Measurements from ENCODE around the gene APOA5. TPM values are rescaled to one million over a fixed set of nuclear protein-coding genes. Genes with fewer than 3 reads are reported as not detected.
"Not testable (repeated sequence)": the region's sequence is repeated elsewhere in the genome, so short reads cannot be mapped to it uniquely, and the experiment has no call there.

The APOA5 gene
- total RNA-seq, 1 donor from 2014 or later = not detected

- no peak for DNase-seq (ENCODE audit: low read depth, low spot score)
These were observed 15.7 kb downstream of the APOA5 start for GRCh38 chr11:116775975-116776374.

- no peak for DNase-seq (ENCODE audit: low read depth, low spot score)
These were observed 17.0 kb downstream of the APOA5 start for GRCh38 chr11:116774661-116775060.

GRCh38 chr11:116773203-116774097 is 18.2 kb downstream of the APOA5 start:
- no peak for DNase-seq (ENCODE audit: low read depth, low spot score)

- DNase-seq (ENCODE audit: low read depth, low spot score) = peak; percentile 51
These were observed 19.1 kb downstream of the APOA5 start, which contains the start of gene BUD13 for GRCh38 chr11:116772443-116773202. Gene BUD13, minus strand, starts transcription at chr11:116772987. Its CDS starts 23 bp downstream, at chr11:116772964.

GRCh38 chr11:116771935-116772334 is 19.7 kb downstream of the APOA5 start:
- no peak for DNase-seq (ENCODE audit: low read depth, low spot score)

GRCh38 chr11:116762132-116762531 is 29.5 kb downstream of the APOA5 start:
- DNase-seq (ENCODE audit: low read depth, low spot score) = no peak

GRCh38 chr11:116756044-116756443 is 35.6 kb downstream of the APOA5 start:
- DNase-seq (ENCODE audit: low read depth, low spot score) = not testable (repeated sequence)

GRCh38 chr11:116750070-116750718 is 41.5 kb downstream of the APOA5 start:
- no peak for DNase-seq (ENCODE audit: low read depth, low spot score)

- DNase-seq (ENCODE audit: low read depth, low spot score) = no peak
These were observed 49.6 kb downstream of the APOA5 start for GRCh38 chr11:116742104-116742503.

GRCh38 chr11:116740741-116741140 is 50.9 kb downstream of the APOA5 start:
- no peak for DNase-seq (ENCODE audit: low read depth, low spot score)

Other genes with a start within 250 kb of the APOA5 start
- 20.2 and 25.3 TPM in 2 replicates for gene BUD13, start 18.9 kb downstream of the APOA5 start, total RNA-seq
- 45.4 and 57.0 TPM in 2 replicates for gene ZPR1, start 3.9 kb downstream of the APOA5 start, total RNA-seq
- not detected in 2 replicates for gene APOA4, start 31.4 kb upstream of the APOA5 start, total RNA-seq
- not detected in 2 replicates for gene APOC3, start 38.0 kb upstream of the APOA5 start, total RNA-seq
- not detected in 2 replicates for gene APOA1, start 45.7 kb upstream of the APOA5 start, total RNA-seq

Measured in pulmonary artery endothelial cell (primary cell).